ENCODE results near the gene TSPAN32.

Gene TSPAN32

GRCh38 chr11:2304506-2305139, 2.8 kb downstream of the TSPAN32 start:
- no peak for DNase-seq (ENCODE audit: low read depth)

GRCh38 chr11:2305140-2305778, 3.4 kb downstream of the TSPAN32 start:
- no peak for DNase-seq (ENCODE audit: low read depth)

GRCh38 chr11:2305788-2306451, 4.1 kb downstream of the TSPAN32 start:
- DNase-seq (ENCODE audit: low read depth), result no peak

GRCh38 chr11:2306452-2306823, 4.6 kb downstream of the TSPAN32 start:
- no peak for DNase-seq (ENCODE audit: low read depth)

GRCh38 chr11:2306877-2307500, 5.2 kb downstream of the TSPAN32 start:
- DNase-seq (ENCODE audit: low read depth), result no peak

- DNase-seq (ENCODE audit: low read depth), result no peak
Observed at GRCh38 chr11:2307501-2308331, 5.9 kb downstream of the TSPAN32 start.

GRCh38 chr11:2308713-2309112, 6.9 kb downstream of the TSPAN32 start:
- no peak for DNase-seq (ENCODE audit: low read depth)

- DNase-seq (ENCODE audit: low read depth), result no peak
Observed at GRCh38 chr11:2309251-2310072, 7.6 kb downstream of the TSPAN32 start.

- DNase-seq (ENCODE audit: low read depth), result no peak
Observed at GRCh38 chr11:2310073-2310785, 8.4 kb downstream of the TSPAN32 start.

GRCh38 chr11:2310786-2311352, 9.1 kb downstream of the TSPAN32 start:
- DNase-seq (ENCODE audit: low read depth), result no peak

- DNase-seq (ENCODE audit: low read depth), result no peak
Observed at GRCh38 chr11:2311353-2312133, 9.7 kb downstream of the TSPAN32 start.

GRCh38 chr11:2312232-2313042, 10.6 kb downstream of the TSPAN32 start:
- DNase-seq (ENCODE audit: low read depth), result no peak

GRCh38 chr11:2313051-2313951, 11.5 kb downstream of the TSPAN32 start:
- no peak for DNase-seq (ENCODE audit: low read depth)

- no peak for DNase-seq (ENCODE audit: low read depth)
Observed at GRCh38 chr11:2314136-2314524, 12.3 kb downstream of the TSPAN32 start.

- no peak for DNase-seq (ENCODE audit: low read depth)
Observed at GRCh38 chr11:2314525-2315394, 12.9 kb downstream of the TSPAN32 start.

GRCh38 chr11:2315395-2316168, 13.8 kb downstream of the TSPAN32 start:
- DNase-seq (ENCODE audit: low read depth), result no peak
